Gastrocnemius medialis (tissue), 4 donors: Measurements from ENCODE around the gene NAV2. TPM values are rescaled to one million over a fixed set of nuclear protein-coding genes. Genes with fewer than 3 reads are reported as not detected.

Experiments
- ATAC-seq, 2 donors: fragments of 150-250 bp; one replicate each; pipeline ENCODE4 v1.9.1; 2016
- DNase-seq, 2 donors: peaks; one replicate each; pipeline ENCODE4 v3.0.0-alpha.2; 2019
- H3K27ac ChIP-seq, 4 donors: fragments of 200-600 bp; sonication (generic); 1 replicate in 1 of 4; 2 replicates in 3 of 4; pipeline ENCODE4 v1.5.1; 2016 to 2018; ENCODE audit warnings: mild to moderate bottlenecking in 2 of 4, moderate library complexity in 1 of 4
- H3K27me3 ChIP-seq, 3 donors: fragments of 200-600 bp; sonication (generic) in 2 of 3; 1 replicate in 1 of 3; 2 replicates in 2 of 3; pipeline versions ENCODE4 v1.5.1 to v1.6.0; 2016 to 2019; ENCODE audit warnings: mild to moderate bottlenecking in 1 of 3, moderate library complexity in 1 of 3
- H3K36me3 ChIP-seq, 2 donors: fragments of 200-600 bp; sonication (generic) in 1 of 2; one replicate each; pipeline ENCODE4 v1.5.1; 2017 to 2018
- H3K4me1 ChIP-seq, 2 donors: fragments of 200-600 bp; sonication (generic) in 1 of 2; one replicate each; pipeline ENCODE4 v1.5.1; 2016 to 2017; ENCODE audit warnings: mild to moderate bottlenecking in 2 of 2
- H3K4me3 ChIP-seq, 4 donors: fragments of 200-600 bp; sonication (generic) in 3 of 4; 1 replicate in 1 of 4; 2 replicates in 3 of 4; pipeline ENCODE4 v1.5.1; 2016 to 2019; ENCODE audit warnings: mild to moderate bottlenecking in 2 of 4
- H3K9me3 ChIP-seq, 3 donors: fragments of 200-600 bp; sonication (generic) in 2 of 3; 1 replicate in 1 of 3; 2 replicates in 2 of 3; pipeline ENCODE4 v1.5.1; 2016 to 2019
- CTCF ChIP-seq, 5 experiments: fragments of 450-650 bp in 3 of 5; fragments of 200-600 bp in 2 of 5; sonication (generic) in 2 of 5; IDR thresholded peaks in 4 of 5; conservative IDR thresholded peaks in 1 of 5; 1 replicate in 4 of 5; 2 replicates in 1 of 5; pipeline ENCODE4 v1.5.1; 2016 to 2019; ENCODE audit warnings: antibody characterized with exemption in 5 of 5, mild to moderate bottlenecking in 3 of 5, moderate library complexity in 3 of 5
- POLR2A ChIP-seq, 2 donors: fragments of 450-650 bp; IDR thresholded peaks; one replicate each; pipeline ENCODE4 v1.6.1; 2017; ENCODE audit warnings: antibody characterized with exemption in 2 of 2, mild to moderate bottlenecking in 2 of 2, moderate library complexity in 2 of 2
- in situ Hi-C, 4 donors: fragments of 200-750 bp; cut with MboI; loops; one replicate each; pipeline versions ENCODE4 v1.15.0 to v1.8.0; 2017; ENCODE audit warnings: low sequenced_read_pairs in 4 of 4
- intact Hi-C: fragments of 100-400 bp; cut with DNase I; formaldehyde crosslinking; loops from one replicate; pipeline ENCODE4 v1.15.1; 2023; ENCODE audit warnings: low total_unique reads
- total RNA-seq, 4 donors: library from RNA; depleted of rRNA; stranded (reverse); fragments of >200 nt; gene quantifications; one replicate each; pipeline versions ENCODE4 v1.1.0 to v1.2.3, GENCODE V29; 2016

The NAV2 gene
- total RNA-seq, 4 donors from 2014 or later: 3.2 to 7.7 (median 5.5) TPM

GRCh38 chr11:19768197-19768596 lies 55.6 kb downstream of the NAV2 start:
- Histone ChIP-seq H3K36me3 (no peaks in the 10 kb centered on the region), H3K27ac (no peak overlapping the region), H3K4me1 (no peaks in the 10 kb centered on the region), H3K4me3 (no peak overlapping the region), H3K9me3 (no peaks in the 10 kb centered on the region), H3K27me3 (no peaks in the 10 kb centered on the region)
- in situ Hi-C loops (no loop called here), intact Hi-C loops (no loop called here)
- TF ChIP-seq CTCF (IDR thresholded peaks at IDR 0.05 in 4 of 5, conservative IDR thresholded peaks at IDR 0.05 in 1 of 5) (no peak), POLR2A (IDR thresholded peaks at IDR 0.05) (no peak)
- DNase-seq (no peak), ATAC-seq (no peak)

GRCh38 chr11:19768815-19769214 lies 56.2 kb downstream of the NAV2 start:
- no peak overlapping the region for H3K4me3 ChIP-seq
- in situ Hi-C loops: no loop called here
- intact Hi-C loops: no loop called here
- H3K36me3 ChIP-seq: no peaks in the 10 kb centered on the region
- DNase-seq (no peak), ATAC-seq (no peak)
- H3K27me3 ChIP-seq: no peaks in the 10 kb centered on the region
- H3K4me1 ChIP-seq: no peaks in the 10 kb centered on the region
- H3K9me3 ChIP-seq: no peaks in the 10 kb centered on the region
- H3K27ac ChIP-seq: no peak overlapping the region
- TF ChIP-seq POLR2A (IDR thresholded peaks at IDR 0.05) (no peak), CTCF (IDR thresholded peaks at IDR 0.05 in 4 of 5, conservative IDR thresholded peaks at IDR 0.05 in 1 of 5) (no peak)

GRCh38 chr11:19769820-19770219 lies 57.2 kb downstream of the NAV2 start:
- in situ Hi-C loops (no loop called here), intact Hi-C loops (no loop called here)
- ATAC-seq: no peak

GRCh38 chr11:19770277-19770676 lies 57.6 kb downstream of the NAV2 start:
- H3K9me3 ChIP-seq: no peaks in the 10 kb centered on the region
- ATAC-seq (no peak), DNase-seq (no peak)
- TF ChIP-seq CTCF (IDR thresholded peaks at IDR 0.05 in 4 of 5, conservative IDR thresholded peaks at IDR 0.05 in 1 of 5): no peak
- TF ChIP-seq POLR2A (IDR thresholded peaks at IDR 0.05): no peak
- no peak overlapping the region for H3K27ac ChIP-seq
- no peak overlapping the region for H3K4me3 ChIP-seq
- no peaks in the 10 kb centered on the region for H3K4me1 ChIP-seq
- H3K36me3 ChIP-seq: no peaks in the 10 kb centered on the region
- intact Hi-C loops: no loop called here
- in situ Hi-C loops: no loop called here
- no peaks in the 10 kb centered on the region for H3K27me3 ChIP-seq

More at GRCh38 chr11:19769820-19770219, 57.2 kb downstream of the NAV2 start:
- H3K9me3 ChIP-seq: no peaks in the 10 kb centered on the region
- no peak overlapping the region for H3K27ac ChIP-seq
- no peak overlapping the region for H3K4me3 ChIP-seq
- no peaks in the 10 kb centered on the region for H3K27me3 ChIP-seq
- no peak for DNase-seq
- no peaks in the 10 kb centered on the region for H3K4me1 ChIP-seq
- no peak for TF ChIP-seq POLR2A (IDR thresholded peaks at IDR 0.05)
- TF ChIP-seq CTCF (IDR thresholded peaks at IDR 0.05 in 4 of 5, conservative IDR thresholded peaks at IDR 0.05 in 1 of 5): no peak
- no peaks in the 10 kb centered on the region for H3K36me3 ChIP-seq

GRCh38 chr11:19771463-19771862 lies 58.8 kb downstream of the NAV2 start:
- Histone ChIP-seq H3K4me1 (no peaks in the 10 kb centered on the region), H3K27ac (no peak overlapping the region), H3K4me3 (no peak overlapping the region), H3K9me3 (no peaks in the 10 kb centered on the region), H3K36me3 (no peaks in the 10 kb centered on the region), H3K27me3 (peaks cover 0 to 3% (median 0%) of the 10 kb centered on the region in 3 donors)
- in situ Hi-C loops (no loop called here), intact Hi-C loops (no loop called here)
- DNase-seq (no peak), ATAC-seq (no peak)
- TF ChIP-seq CTCF (IDR thresholded peaks at IDR 0.05 in 4 of 5, conservative IDR thresholded peaks at IDR 0.05 in 1 of 5) (no peak), POLR2A (IDR thresholded peaks at IDR 0.05) (no peak)
